Retinal pigment epithelial cell (primary cell): ENCODE results near the gene CST1.
"Not testable (repeated sequence)": the region's sequence is repeated elsewhere in the genome, so short reads cannot be mapped to it uniquely, and the experiment has no call there.

Experiments
- DNase-seq: peaks from one replicate; pipeline ENCODE4 v3.0.0-alpha.2; 2010; ENCODE audit warnings: low read depth
- H3K4me3 ChIP-seq: 2 replicates; pipeline ENCODE4 v1.5.1; 2011; ENCODE audit warnings: mild to moderate bottlenecking, low read length, control low read depth, moderate library complexity
- TF ChIP-seq, protein P1 (sequence below): conservative IDR thresholded peaks from 2 replicates; pipeline ENCODE4 v1.5.1; 2011; ENCODE audit warnings: low read depth, low read length, control low read depth, inconsistent platforms

Gene CST1

DNA sequence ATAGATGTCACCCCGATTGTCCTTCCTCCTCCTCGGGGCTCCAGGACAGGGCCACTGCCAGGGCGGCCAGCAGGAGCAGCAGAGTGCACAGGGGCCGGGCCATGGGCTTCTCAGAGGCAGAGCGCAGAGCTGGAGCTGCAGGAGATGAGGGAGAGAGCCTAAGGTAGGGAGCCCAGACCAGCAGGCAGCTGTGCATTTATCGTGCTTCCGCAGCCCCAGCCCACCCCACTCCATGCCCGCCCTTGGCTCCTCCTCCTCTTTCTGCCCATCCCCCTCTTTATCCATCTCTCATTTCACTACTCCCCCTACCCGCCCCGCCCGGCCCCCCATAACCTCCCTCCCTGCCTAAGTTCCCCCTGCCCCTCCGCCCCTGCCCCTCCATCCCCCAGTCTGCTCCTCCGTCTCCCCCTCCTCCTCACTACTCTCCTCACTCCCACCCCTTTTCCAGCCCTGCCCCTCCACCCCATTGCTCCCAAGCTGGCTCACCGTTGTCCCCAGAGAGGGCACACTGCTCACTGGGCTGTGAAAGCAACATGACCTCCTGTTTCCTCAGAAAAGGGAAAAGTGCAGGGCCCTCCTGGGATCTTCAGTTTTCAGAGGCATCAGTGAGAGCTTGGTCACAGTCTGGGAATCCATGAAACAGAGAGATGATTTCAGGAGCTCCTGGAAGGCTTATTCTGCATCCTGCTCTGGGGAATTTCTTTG lies 25.5 kb upstream of the CST1 start:
- no peak for DNase-seq
- no peak overlapping the region for H3K4me3 ChIP-seq

DNA sequence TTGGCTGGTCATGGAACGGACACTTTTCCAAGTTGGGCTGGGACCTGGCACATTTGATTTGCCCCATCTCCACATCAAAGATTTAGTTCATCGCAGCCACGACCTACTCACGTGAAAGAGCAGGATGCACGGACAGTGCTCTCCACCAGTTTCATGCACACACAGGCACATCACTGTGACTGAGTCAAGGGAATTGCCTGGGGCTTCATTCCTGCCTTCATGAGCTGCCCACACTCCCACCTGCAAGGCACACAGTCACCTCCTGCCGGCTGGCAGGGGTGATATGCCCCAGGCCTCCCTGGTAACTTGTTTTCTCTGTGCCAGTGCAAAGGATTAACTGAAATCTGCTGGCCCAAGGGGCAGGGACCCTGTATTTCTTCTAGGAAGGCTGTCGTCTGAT lies 23.3 kb upstream of the CST1 start:
- no peak overlapping the region for H3K4me3 ChIP-seq
- TF ChIP-seq, protein P1, sequence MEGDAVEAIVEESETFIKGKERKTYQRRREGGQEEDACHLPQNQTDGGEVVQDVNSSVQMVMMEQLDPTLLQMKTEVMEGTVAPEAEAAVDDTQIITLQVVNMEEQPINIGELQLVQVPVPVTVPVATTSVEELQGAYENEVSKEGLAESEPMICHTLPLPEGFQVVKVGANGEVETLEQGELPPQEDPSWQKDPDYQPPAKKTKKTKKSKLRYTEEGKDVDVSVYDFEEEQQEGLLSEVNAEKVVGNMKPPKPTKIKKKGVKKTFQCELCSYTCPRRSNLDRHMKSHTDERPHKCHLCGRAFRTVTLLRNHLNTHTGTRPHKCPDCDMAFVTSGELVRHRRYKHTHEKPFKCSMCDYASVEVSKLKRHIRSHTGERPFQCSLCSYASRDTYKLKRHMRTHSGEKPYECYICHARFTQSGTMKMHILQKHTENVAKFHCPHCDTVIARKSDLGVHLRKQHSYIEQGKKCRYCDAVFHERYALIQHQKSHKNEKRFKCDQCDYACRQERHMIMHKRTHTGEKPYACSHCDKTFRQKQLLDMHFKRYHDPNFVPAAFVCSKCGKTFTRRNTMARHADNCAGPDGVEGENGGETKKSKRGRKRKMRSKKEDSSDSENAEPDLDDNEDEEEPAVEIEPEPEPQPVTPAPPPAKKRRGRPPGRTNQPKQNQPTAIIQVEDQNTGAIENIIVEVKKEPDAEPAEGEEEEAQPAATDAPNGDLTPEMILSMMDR: no peak
- DNase-seq: no peak

More for the DNA sequence above, 25.5 kb upstream of the CST1 start:
- TF ChIP-seq, protein P1: no peak

DNA sequence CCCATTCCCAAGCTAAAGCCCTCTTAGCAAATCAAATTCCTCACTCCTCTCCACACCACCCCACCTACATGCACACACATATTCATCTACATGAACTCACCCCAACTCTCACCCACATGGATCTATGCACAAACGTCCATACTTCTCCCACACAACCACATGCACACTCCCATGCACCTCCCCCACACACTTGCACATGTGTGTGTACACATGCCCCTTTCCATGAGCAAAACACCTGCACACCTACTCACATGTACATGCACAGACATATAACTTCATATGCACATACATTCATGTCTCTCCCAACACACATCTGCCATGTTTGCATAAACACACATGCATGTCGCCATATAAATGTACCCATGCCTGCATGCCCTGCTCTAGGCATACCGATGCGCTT lies 22.8 kb upstream of the CST1 start:
- H3K4me3 ChIP-seq: no peak overlapping the region
- DNase-seq: no peak
- TF ChIP-seq, protein P1: no peak

DNA sequence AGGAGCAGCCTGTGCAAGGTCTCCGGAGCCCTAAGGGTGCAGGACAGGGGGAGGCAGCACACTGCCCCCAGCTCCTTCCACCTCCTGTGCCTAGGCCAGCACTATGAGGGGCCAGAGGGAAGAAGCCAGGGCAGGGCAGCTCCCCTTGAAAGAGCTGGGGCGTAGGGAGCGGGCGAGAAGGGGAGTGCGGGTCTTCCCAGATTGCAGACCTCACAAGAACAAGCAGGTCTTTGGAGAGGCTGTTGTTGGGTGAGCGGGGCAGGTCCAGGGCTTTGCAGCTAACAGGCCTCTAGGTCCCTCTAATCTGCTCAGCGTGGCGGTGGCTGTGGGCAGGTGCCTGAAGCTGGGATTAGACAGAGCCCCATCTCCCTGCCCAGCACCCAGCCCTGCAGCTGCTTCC lies 22.4 kb upstream of the CST1 start:
- no peak overlapping the region for H3K4me3 ChIP-seq
- no peak for DNase-seq
- TF ChIP-seq, protein P1: no peak

DNA sequence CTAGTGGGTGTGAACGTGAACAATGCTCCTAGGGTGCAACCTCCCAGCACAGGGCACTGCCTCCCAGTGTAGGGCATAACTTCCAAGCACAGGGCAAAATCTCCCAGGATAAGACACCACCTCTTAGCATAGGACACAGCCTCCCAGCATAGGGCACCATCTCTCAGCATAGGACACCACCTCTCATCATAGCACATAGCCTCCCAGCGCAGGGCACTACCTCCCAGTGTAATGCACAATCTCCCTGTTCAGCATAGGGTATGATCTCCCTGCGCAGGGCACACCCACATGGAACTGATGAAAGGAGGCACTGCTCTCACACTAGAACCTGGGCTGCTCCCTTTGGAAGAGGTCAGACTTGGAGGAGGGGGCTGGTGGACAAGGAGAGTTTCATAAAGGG lies 21.3 kb upstream of the CST1 start:
- TF ChIP-seq, protein P1: no peak
- no peak for DNase-seq
- no peak overlapping the region for H3K4me3 ChIP-seq

DNA sequence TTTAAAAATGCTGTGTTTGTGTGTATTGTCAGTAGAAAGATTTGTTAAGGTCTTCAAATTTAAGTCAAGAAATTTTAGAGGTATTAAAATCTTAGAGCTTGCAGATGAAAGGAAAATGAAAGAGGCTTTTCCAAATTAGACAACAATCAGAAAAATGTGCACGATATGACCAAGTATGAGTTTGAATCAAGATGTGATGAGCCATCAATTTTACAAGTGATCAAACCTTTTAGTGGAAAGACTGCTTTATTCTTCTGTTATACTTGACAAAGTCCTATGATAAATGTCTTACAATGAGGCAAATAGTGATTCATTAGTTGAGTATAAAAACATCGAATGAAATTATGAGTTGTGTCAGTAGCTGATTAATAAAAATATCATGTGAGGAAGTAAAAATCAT lies 19.6 kb upstream of the CST1 start:
- TF ChIP-seq, protein P1: no peak
- no peak overlapping the region for H3K4me3 ChIP-seq
- no peak for DNase-seq

DNA sequence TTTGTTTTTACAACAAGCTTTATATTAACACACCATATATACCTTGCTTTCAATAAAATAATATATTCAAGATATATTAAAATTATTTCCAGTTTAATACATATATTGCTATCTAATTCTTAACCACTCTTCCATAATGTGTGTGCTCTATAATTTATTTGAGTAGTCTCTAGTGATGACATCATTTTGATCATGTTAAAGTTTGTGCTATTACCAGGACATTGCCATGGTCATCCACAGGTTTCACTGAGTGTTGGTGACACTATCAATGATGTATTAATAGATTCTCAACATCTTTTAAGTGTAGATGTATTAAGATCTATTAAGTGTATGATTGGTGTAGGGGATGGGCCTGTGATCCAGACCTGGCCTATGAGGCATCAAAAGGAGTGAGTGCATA lies 17.8 kb upstream of the CST1 start:
- not testable (repeated sequence) for H3K4me3 ChIP-seq, DNase-seq
